ENCODE measurements around the gene HIPK4.

DNA sequence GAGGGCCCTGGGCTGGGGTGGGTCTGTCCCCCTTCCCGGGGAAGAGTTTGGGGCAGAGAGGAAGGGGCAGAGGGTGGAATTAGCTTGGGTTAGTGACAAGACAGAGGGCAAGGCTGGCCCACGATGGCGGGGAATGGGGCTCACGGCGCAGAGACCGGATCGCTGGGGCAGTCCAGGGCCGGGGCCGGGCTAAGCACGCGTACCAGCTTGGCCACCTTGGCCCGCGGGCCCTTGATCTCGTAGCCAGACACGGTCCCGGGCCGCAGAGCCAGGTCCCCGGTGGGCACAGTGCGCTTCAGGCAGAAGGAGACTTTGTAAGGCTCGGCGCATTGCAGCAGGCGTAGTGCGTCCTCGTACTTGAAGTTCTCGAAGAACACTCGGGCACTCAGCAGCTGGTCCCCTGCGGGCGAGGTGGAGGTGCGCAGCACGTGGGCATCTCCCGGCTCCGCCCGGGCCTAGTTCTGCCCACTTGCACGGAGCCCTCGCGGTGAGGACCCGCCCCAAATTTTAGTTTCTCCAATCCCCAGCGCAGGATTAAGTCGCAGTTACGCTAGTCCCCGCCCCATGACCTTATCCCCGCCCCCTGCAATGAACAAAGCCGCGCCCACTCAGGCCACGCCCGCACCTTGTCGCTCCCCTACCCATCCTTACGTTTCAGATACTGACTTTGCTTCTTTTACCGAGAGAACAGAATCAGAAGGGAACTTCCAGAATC lies 8.6 kb upstream of the HIPK4 start:
- TF ChIP-seq POLR2AphosphoS5 (IDR thresholded peaks at IDR 0.05; ENCODE audit: low read depth, low read length): no peak
- TF ChIP-seq, protein P1, sequence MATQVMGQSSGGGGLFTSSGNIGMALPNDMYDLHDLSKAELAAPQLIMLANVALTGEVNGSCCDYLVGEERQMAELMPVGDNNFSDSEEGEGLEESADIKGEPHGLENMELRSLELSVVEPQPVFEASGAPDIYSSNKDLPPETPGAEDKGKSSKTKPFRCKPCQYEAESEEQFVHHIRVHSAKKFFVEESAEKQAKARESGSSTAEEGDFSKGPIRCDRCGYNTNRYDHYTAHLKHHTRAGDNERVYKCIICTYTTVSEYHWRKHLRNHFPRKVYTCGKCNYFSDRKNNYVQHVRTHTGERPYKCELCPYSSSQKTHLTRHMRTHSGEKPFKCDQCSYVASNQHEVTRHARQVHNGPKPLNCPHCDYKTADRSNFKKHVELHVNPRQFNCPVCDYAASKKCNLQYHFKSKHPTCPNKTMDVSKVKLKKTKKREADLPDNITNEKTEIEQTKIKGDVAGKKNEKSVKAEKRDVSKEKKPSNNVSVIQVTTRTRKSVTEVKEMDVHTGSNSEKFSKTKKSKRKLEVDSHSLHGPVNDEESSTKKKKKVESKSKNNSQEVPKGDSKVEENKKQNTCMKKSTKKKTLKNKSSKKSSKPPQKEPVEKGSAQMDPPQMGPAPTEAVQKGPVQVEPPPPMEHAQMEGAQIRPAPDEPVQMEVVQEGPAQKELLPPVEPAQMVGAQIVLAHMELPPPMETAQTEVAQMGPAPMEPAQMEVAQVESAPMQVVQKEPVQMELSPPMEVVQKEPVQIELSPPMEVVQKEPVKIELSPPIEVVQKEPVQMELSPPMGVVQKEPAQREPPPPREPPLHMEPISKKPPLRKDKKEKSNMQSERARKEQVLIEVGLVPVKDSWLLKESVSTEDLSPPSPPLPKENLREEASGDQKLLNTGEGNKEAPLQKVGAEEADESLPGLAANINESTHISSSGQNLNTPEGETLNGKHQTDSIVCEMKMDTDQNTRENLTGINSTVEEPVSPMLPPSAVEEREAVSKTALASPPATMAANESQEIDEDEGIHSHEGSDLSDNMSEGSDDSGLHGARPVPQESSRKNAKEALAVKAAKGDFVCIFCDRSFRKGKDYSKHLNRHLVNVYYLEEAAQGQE (IDR thresholded peaks at IDR 0.05; ENCODE audit: insufficient read depth in 1 of 2, low read depth in 2 of 2, low read length in 2 of 2): no peak
- TF ChIP-seq TAF1 (IDR thresholded peaks at IDR 0.05; ENCODE audit: borderline replicate concordance, insufficient read depth, low read length): no peak
- TF ChIP-seq FOXP2 (optimal IDR thresholded peaks at IDR 0.05; ENCODE audit: borderline replicate concordance, extremely low read depth, extremely low read length, insufficient read depth): no peak
